GM23248 (cell line): Measurements from ENCODE around the gene UNC119. TPM values are rescaled to one million over a fixed set of nuclear protein-coding genes. Genes with fewer than 3 reads are reported as not detected.
A peak's percentile ranks its signal among the peaks of the same experiment; 100 is the strongest.

Source experiments
- DNase-seq: peaks from one replicate; pipeline ENCODE4 v3.0.0-alpha.2; 2015
- H2AFZ ChIP-seq: fragments of 200-600 bp; sonication (generic); 2 replicates; pipeline ENCODE4 v1.6.1; 2016; ENCODE audit warnings: antibody characterized with exemption
- H3F3A ChIP-seq: fragments of 200-600 bp; sonication (generic); 2 replicates; pipeline ENCODE4 v1.6.1; 2016; ENCODE audit warnings: mild to moderate bottlenecking, antibody characterized with exemption, mixed run types; ENCODE audit not compliant: insufficient read depth
- H3K27ac ChIP-seq: fragments of 200-600 bp; sonication (generic); 2 replicates; pipeline ENCODE4 v1.5.1; 2016; ENCODE audit warnings: mild to moderate bottlenecking
- H3K27me3 ChIP-seq: fragments of 200-600 bp; sonication (generic); replicated peaks from 2 replicates; pipeline ENCODE4 v1.6.1; 2016; ENCODE audit warnings: mild to moderate bottlenecking; ENCODE audit not compliant: insufficient read depth
- H3K36me3 ChIP-seq: fragments of 200-600 bp; sonication (generic); 2 replicates; pipeline ENCODE4 v1.6.1; 2016; ENCODE audit warnings: low read depth, mild to moderate bottlenecking
- H3K4me1 ChIP-seq: fragments of 200-600 bp; sonication (generic); 2 replicates; pipeline ENCODE4 v1.6.1; 2016; ENCODE audit warnings: mild to moderate bottlenecking; ENCODE audit not compliant: insufficient read depth
- H3K4me2 ChIP-seq: fragments of 200-600 bp; sonication (generic); one replicate; pipeline ENCODE4 v1.6.1; 2016; ENCODE audit warnings: mild to moderate bottlenecking; ENCODE audit not compliant: unreplicated experiment
- H3K4me3 ChIP-seq: fragments of 200-600 bp; sonication (generic); 2 replicates; pipeline ENCODE4 v1.5.1; 2016; ENCODE audit warnings: mild to moderate bottlenecking
- H3K79me2 ChIP-seq: fragments of 200-600 bp; sonication (generic); 2 replicates; pipeline ENCODE4 v1.6.1; 2016; ENCODE audit warnings: mild to moderate bottlenecking; ENCODE audit not compliant: insufficient read depth
- H3K9ac ChIP-seq: fragments of 200-600 bp; sonication (generic); 2 replicates; pipeline ENCODE4 v1.6.1; 2016; ENCODE audit warnings: mild to moderate bottlenecking
- H3K9me2 ChIP-seq: fragments of 200-600 bp; sonication (generic); 2 replicates; pipeline ENCODE4 v1.6.1; 2016; ENCODE audit warnings: mixed run types, mild to moderate bottlenecking, moderate library complexity; ENCODE audit not compliant: insufficient read depth
- H3K9me3 ChIP-seq: fragments of 200-600 bp; sonication (generic); one replicate; pipeline ENCODE4 v1.6.1; 2017; ENCODE audit warnings: low read depth
- H4K20me1 ChIP-seq: fragments of 200-600 bp; sonication (generic); 2 replicates; pipeline ENCODE4 v1.6.0; 2016; ENCODE audit not compliant: insufficient read depth
- EZH2 ChIP-seq: fragments of 200-600 bp; sonication (generic); IDR thresholded peaks from 2 replicates; pipeline ENCODE4 v1.6.1; 2018; ENCODE audit warnings: antibody characterized with exemption, mild to moderate bottlenecking; ENCODE audit not compliant: insufficient read depth, poor library complexity, severe bottlenecking
- EZH2phosphoT487 ChIP-seq: fragments of 200-600 bp; sonication (generic); IDR thresholded peaks from 2 replicates; pipeline ENCODE4 v1.6.1; 2018; ENCODE audit warnings: antibody characterized with exemption, moderate library complexity, mild to moderate bottlenecking, low read depth; ENCODE audit not compliant: insufficient read depth
- WGBS, 2 experiments: methylation state at CpG; one replicate each; pipeline ENCODE4 v1.1.6; 2015 to 2017; ENCODE audit warnings: low lambda C conversion rate in 2 of 2, low coverage in 1 of 2; ENCODE audit errors: missing lambda C conversion rate in 2 of 2; 5-methylcytosine and 5-hydroxymethylcytosine counted together
- in situ Hi-C: fragments of 300-500 bp; cut with MboI; formaldehyde crosslinking; loops from 2 replicates; pipeline ENCODE4 v1.15.0; 2020
- polyA plus RNA-seq: library from polyadenylated mRNA; unstranded; fragments of >200 nt; fragmentation: Nextera tagmentation; extraction: Ambion mirVana; gene quantifications from 2 replicates; pipeline ENCODE4 v1.2.1, GENCODE V29; 2016
- total RNA-seq: library from RNA; depleted of rRNA; stranded (reverse); fragments of >200 nt; shearing (Covaris generic); gene quantifications from 2 replicates; pipeline ENCODE4 v1.2.3, GENCODE V29; 2014

UNC119 gene
- total and polyA plus RNA-seq, 2 experiments from 2014 or later = 29.4 to 50.9 TPM

- no peaks in the 10 kb centered on the region for H3K9me3 ChIP-seq
- no peak for DNase-seq
- in situ Hi-C loops = no loop called here
- H3K27ac ChIP-seq = no peak overlapping the region
- no peaks in the 10 kb centered on the region for H3F3A ChIP-seq
- H3K36me3 ChIP-seq = no peaks in the 10 kb centered on the region
- H3K9ac ChIP-seq = peak overlapping the region; percentile 83
- peaks cover 36% of the 10 kb centered on the region for H3K79me2 ChIP-seq
- H2AFZ ChIP-seq = peak overlapping the region; percentile 94
- no peaks in the 10 kb centered on the region for H4K20me1 ChIP-seq
- H3K27me3 ChIP-seq = no peaks in the 10 kb centered on the region
- H3K9me2 ChIP-seq = no peaks in the 10 kb centered on the region
- H3K4me2 ChIP-seq = peak overlapping the region; percentile 89
- H3K4me1 ChIP-seq = peaks cover 14% of the 10 kb centered on the region; the same call in 1 of the 2 replicates
- H3K4me3 ChIP-seq = peak overlapping the region; percentile 80
- 76 to 80% methylated on average over 5 of the region's 5 CpGs for WGBS, 2 experiments
- no peak for TF ChIP-seq EZH2
- no peak for TF ChIP-seq EZH2phosphoT487
These were observed 20.0 kb upstream of the UNC119 start for GRCh38 chr17:28572259-28573039.

GRCh38 chr17:28571361-28572122 lies 19.1 kb upstream of the UNC119 start, which contains the start of gene PIGS:
Gene PIGS (minus strand): TSS chr17:28571524. CDS start chr17:28571496, 28 bp downstream.
- H3K4me2 ChIP-seq = peak within 1 kb of the TSS; percentile 94
- no peaks in the 10 kb centered on the region for H4K20me1 ChIP-seq
- peaks cover 43% of the 10 kb centered on the region for H3K79me2 ChIP-seq
- WGBS, 2 experiments = 1 to 2% methylated on average over 45 to 49 of the region's 49 CpGs
- in situ Hi-C loops = no loop called here
- DNase-seq = peak; percentile 97
- H3K9ac ChIP-seq = peak within 1 kb of the TSS; percentile 83
- H3K9me2 ChIP-seq = no peaks in the 10 kb centered on the region
- H3K4me1 ChIP-seq = peaks cover 14% of the 10 kb centered on the region; the same call in 1 of the 2 replicates
- no peaks in the 10 kb centered on the region for H3K9me3 ChIP-seq
- no peaks in the 10 kb centered on the region for H3F3A ChIP-seq
- H3K27ac ChIP-seq = 0 out of 2 replicates have a peak within 1 kb of the TSS, but pooled peaks have one; percentile 3
- H3K4me3 ChIP-seq = peak within 1 kb of the TSS; percentile 80
- no peak for TF ChIP-seq EZH2phosphoT487
- no peak for TF ChIP-seq EZH2
- H3K27me3 ChIP-seq = no peaks in the 10 kb centered on the region
- H3K36me3 ChIP-seq = no peaks in the 10 kb centered on the region
- H2AFZ ChIP-seq = peak within 1 kb of the TSS; percentile 94

GRCh38 chr17:28570716-28571360 lies 18.4 kb upstream of the UNC119 start:
- H3K27me3 ChIP-seq = no peaks in the 10 kb centered on the region
- no peaks in the 10 kb centered on the region for H4K20me1 ChIP-seq
- H3K27ac ChIP-seq = no peak overlapping the region
- no peaks in the 10 kb centered on the region for H3K9me2 ChIP-seq
- in situ Hi-C loops = no loop called here
- peak; percentile 52 for DNase-seq
- 1 to 3% methylated on average over 33 to 34 of the region's 39 CpGs for WGBS, 2 experiments
- H3K36me3 ChIP-seq = no peaks in the 10 kb centered on the region
- H3K9me3 ChIP-seq = no peaks in the 10 kb centered on the region
- TF ChIP-seq EZH2phosphoT487 (no peak), EZH2 (no peak)
- peak overlapping the region; percentile 94 for H2AFZ ChIP-seq
- H3F3A ChIP-seq = no peaks in the 10 kb centered on the region
- peaks cover 14% of the 10 kb centered on the region; the same call in 1 of the 2 replicates for H3K4me1 ChIP-seq
- peaks cover 44% of the 10 kb centered on the region for H3K79me2 ChIP-seq
- peak overlapping the region; percentile 83 for H3K9ac ChIP-seq
- peak overlapping the region; percentile 94 for H3K4me2 ChIP-seq
- H3K4me3 ChIP-seq = peak overlapping the region; percentile 80

- no peaks in the 10 kb centered on the region for H3K27me3 ChIP-seq
- no peak overlapping the region for H2AFZ ChIP-seq
- no peaks in the 10 kb centered on the region for H3F3A ChIP-seq
- H3K9me3 ChIP-seq = no peaks in the 10 kb centered on the region
- no peak overlapping the region for H3K9ac ChIP-seq
- no peak for DNase-seq
- peaks cover 57% of the 10 kb centered on the region for H3K79me2 ChIP-seq
- H4K20me1 ChIP-seq = no peaks in the 10 kb centered on the region
- H3K4me3 ChIP-seq = no peak overlapping the region
- H3K4me1 ChIP-seq = peaks cover 14% of the 10 kb centered on the region; the same call in 1 of the 2 replicates
- no peak overlapping the region for H3K27ac ChIP-seq
- H3K4me2 ChIP-seq = peak overlapping the region; percentile 94
- 96 to 100% methylated on average over 1 of the region's 1 CpG for WGBS, 2 experiments
- H3K9me2 ChIP-seq = no peaks in the 10 kb centered on the region
- TF ChIP-seq EZH2phosphoT487 (no peak), EZH2 (no peak)
- H3K36me3 ChIP-seq = no peaks in the 10 kb centered on the region
- in situ Hi-C loops = no loop called here
These were observed 17.0 kb upstream of the UNC119 start for GRCh38 chr17:28569446-28569845.
